Measurements from ENCODE around the gene RBM3.

Gene RBM3

GRCh38 chrX:48579259-48579658 lies 5.0 kb downstream of the RBM3 start:
- no peak for FAIRE-seq

DNA sequence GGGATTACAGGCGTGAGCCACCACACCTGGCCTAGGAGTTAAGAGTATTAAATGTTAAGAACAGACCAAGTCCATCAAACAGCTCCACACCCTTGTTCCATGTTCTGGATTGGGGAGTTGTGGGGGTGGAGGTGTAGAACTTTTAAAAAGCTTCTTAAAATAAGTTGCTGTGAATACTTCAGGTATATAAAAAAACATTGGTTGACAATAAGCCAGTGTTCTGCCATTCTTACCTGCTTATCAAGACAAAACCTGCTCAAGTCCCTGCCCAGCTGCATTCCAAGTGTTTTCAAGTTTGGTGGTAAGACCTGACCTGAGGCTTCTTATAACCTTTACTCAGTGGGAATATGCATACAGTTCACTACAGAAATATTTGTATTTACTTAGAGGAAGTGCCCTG lies 6.4 kb downstream of the RBM3 start:
- no peak for FAIRE-seq

DNA sequence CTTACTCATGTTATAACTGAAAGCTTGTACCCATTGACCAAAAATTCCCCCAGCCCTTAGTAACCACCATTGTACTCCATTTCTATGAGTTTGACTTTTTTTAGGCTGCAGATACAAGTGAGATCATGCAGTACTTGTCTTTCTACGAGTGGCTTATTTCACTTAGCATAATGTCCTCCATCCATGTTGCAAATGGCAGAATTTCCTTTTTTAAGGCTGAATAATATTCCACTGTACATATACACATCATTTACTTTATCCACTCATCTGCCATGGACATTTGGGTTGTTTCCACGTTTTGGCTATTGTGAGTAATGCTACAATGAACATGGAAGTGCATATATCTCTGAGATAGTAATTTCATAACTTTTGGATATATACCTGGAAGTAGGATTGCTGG lies 10.4 kb downstream of the RBM3 start:
- FAIRE-seq, result no peak

DNA sequence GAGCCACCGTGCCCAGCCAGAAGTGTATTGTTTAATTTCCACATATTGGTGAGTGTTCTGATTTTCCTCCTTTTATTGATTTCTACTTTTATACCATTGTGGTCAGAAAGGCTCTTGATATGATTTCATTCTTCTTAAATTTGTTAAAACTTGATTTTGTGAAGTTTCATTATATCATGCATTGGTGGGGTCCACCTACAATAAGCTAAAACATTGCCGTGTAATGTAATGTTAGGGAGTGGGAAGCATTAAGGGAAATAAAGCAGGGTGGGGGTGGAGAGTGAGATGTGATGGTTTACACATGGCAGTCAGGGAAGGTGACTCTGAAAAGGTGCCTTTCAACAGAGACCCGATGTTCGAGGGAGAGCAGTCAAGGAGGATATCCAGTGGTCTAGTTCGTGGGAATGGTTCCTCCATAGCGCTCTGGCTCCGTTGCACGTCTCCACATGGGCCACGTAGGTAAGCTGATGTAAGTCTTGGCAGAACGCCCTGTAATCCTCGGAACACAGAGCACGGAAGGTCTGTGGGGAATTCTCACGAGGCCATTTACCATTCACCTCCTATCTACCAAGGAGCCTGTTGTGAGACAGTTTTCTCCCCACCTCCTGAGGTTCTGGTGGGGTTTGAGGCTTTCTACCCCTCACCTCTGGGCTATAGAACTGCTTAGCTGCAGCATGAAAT lies 15.3 kb downstream of the RBM3 start:
- FAIRE-seq, result no peak

DNA sequence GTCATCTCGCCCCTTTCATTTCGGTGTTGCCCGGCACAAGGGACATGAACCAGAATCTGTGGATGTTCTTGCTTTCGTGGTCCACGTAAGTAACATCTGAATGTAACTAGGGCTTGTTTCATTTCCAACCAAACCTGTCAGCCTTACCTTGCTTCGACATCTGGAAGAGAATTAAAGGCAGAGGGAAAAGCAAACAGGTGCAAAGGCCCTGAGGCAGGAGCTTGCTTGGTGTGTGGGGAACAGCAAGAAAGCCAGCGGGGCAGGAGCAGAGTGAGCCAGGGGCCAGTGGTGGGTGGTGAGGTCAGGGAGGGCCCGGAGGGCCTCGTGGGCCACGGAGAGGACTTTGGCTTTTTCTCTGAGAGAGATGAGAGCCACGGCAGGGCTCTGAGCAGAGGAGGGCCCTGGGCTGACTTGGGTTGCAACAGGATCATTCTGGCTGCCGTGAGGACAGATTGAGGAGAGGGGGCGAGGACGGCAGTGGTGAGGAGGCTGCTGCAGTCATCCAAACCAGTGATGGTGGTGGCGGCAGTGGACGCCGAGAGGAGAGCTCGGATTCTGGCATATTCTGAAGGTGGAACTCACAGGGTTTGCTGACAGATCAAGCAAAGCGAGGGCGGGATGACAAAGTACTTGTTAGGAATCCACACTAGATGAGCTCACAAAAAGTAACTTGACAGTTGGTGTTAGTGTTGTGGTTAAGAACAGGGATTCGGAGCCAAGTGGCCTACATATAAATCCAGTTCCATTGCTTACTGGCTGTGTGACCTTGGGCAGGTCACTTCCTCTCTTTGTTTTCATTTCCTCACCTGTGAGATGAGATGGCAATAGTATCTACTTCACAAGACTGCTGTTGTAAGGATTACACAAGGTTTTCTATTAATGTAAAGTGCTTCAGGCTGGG lies 16.2 kb downstream of the RBM3 start:
- no peak for FAIRE-seq

DNA sequence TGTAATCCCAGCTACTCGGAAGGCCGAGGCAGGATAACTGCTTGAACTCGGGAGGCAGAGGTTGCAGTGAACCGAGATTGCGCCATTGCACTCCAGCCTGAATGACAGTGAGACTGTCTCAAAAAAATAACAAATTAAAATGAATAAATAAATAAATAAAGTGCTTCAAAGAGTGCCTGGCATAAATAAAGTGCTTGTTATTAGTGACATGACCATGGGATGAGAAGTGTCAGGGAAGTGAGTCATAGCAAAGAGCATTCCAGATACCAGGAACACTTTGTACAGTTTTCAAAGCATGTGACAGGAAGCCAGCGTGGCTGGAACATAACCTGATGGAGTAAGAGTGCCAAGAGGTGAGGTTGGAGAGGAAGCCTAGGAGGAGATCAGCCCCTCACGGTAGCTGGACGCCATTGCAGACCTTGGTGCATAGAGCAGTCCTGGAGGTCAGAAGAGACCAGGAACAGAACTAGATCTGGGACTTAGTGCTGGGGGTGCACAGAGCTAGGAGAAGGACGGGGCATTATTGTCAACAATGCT lies 17.0 kb downstream of the RBM3 start:
- no peak for FAIRE-seq

- FAIRE-seq, result no peak
Measured at GRCh38 chrX:48592971-48593370, 18.7 kb downstream of the RBM3 start.

DNA sequence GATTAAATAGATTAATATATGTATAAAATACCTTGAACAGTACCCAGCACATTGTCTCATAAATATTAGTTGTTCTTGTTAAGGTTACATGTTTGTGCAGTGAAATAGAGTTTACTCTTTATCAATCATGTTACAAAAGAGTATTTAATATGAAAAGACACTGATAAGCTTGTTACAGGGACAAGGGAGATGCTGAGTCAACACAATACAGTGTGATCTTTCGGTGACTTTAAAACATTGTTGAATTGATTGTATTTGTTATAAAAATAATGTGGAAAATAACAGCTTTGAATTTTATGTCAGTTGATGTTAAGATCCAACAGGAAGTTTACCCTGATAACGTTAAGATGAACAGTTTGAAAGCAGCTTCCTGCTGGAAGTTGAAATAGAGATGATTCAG lies 21.6 kb downstream of the RBM3 start:
- FAIRE-seq, result no peak

DNA sequence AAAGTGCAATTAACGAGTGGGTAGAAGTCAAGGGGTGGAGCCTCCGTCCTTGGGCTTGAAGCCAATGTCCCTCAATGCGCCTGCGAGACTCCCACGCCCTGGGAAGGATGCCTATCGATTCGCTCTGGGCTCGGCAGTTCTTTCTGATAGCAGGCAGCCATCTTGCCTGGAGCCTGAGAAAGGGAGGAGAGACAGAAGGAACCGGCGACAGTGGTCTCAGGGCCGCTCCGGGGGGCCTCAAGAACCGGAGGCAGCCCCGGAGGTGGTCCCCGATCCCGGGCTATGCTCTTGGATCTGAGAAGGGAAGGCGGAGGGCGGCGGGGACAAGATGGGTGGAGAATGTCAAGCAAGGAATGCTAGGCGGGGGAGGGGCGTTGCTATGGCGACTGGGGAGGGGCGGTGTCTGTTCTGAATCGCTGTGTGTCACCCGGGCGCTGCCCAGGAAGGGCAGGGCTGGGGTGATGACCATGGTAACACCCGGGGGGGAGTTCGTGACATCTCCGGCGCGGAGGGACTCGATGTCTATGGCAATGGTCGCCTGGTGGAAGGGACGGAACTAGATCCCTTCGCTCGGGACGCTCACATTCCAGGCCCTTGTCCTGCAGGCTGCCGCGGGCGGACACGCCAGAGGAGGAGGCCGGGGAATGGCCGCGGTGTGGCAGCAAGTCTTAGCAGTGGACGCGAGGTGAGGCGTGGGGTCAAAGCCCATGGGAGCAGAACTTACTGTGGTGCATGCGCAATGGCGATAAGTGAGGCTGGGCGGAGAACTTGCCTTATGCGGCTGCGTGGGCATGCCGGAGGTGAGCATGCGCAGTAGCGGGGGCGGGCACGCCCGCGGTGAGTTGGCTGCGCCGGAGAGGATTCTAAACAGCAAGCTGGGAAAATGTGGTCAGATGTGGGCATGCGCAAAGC lies 23.3 kb downstream of the RBM3 start, which contains the start of gene WDR13:
TSS of gene WDR13 (plus strand) at position 140 of the 912 bp plus-strand sequence. CDS start at position 645, 505 bp downstream.
- FAIRE-seq, result peak; percentile 97

DNA sequence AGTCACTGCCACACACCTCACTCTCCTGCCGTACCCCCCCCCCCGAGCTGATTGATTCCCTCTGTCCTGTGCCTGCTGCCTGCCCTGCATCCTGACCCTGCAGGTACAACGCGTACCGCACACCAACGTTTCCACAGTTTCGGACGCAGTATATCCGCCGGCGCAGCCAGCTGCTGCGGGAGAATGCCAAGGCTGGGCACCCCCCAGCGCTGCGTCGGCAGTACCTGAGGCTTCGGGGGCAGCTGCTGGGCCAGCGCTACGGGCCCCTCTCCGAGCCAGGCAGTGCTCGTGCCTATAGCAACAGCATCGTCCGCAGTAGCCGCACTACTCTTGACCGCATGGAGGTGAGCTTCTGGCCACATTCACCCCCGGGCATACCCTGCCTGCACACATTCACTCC lies 24.3 kb downstream of the RBM3 start:
- FAIRE-seq, result no peak

DNA sequence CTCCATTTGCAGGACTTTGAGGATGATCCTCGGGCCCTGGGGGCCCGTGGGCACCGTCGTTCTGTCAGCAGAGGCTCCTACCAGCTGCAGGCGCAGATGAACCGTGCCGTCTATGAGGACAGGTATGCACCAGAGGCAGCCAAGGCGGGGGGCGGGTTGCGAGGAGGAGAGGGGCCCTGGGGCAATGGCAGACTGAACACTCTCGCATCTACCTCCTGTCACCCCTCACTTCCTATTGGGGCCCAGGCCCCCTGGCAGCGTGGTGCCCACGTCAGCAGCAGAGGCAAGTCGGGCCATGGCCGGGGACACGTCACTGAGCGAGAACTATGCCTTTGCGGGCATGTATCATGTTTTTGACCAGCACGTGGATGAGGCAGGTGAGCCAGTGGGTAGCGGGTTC lies 25.1 kb downstream of the RBM3 start:
- FAIRE-seq, result no peak

- no peak for FAIRE-seq
Measured at GRCh38 chrX:48600226-48600625, 25.9 kb downstream of the RBM3 start.

DNA sequence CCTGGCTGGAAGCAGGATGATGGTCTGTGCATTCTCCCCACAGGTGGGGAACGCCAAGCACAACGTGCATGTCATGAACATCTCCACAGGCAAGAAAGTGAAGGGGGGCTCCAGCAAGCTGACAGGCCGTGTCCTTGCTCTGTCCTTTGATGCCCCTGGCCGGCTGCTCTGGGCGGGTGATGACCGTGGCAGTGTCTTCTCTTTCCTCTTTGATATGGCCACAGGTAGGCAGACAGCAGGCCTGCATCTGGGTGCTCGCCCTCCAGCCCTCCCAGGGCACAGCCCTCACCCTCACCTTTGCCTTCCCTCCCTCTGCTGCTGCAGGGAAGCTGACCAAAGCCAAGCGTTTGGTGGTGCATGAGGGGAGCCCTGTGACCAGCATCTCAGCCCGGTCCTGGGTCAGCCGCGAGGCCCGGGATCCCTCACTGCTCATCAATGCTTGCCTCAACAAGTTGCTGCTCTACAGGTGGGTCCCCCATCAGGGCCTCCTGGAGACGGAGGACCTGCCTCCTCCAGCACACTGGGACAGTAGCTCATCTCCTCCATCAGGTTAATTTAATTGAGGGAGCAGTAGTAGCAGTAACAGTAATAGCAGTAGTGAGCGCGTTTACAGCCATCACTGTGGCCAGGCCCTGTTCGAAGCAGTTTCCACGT lies 27.6 kb downstream of the RBM3 start:
- no peak for FAIRE-seq

- FAIRE-seq, result no peak
Measured at GRCh38 chrX:48604701-48605100, 30.4 kb downstream of the RBM3 start.

- FAIRE-seq, result no peak
Measured at GRCh38 chrX:48606091-48606490, 31.8 kb downstream of the RBM3 start.

GRCh38 chrX:48611703-48612102 lies 37.4 kb downstream of the RBM3 start:
- no peak for FAIRE-seq

- FAIRE-seq, result no peak
Measured at GRCh38 chrX:48613502-48614160, 39.3 kb downstream of the RBM3 start.

DNA sequence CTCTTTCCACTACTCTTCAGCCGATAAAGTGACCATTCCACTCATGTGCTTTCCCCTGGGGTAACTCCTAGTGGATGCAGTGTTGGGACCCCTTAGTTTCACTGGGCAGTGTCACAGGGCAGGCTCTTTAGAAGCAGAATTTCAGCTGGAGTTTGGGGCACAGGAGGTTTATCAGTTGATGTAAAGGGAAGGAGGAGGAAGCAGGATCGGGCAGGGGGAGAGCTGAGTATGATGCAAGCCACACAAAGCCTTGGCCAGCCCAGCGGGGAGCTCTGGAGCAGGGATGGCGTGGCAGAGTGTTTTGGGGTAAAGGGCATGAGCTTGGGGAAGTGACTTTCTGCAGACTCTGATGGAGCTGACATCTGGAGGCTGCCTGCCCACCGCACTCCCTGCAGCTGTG lies 42.3 kb downstream of the RBM3 start:
- no peak for FAIRE-seq

- no peak for FAIRE-seq
Measured at GRCh38 chrX:48617542-48618340, 43.5 kb downstream of the RBM3 start.

GRCh38 chrX:48626401-48627298 lies 52.4 kb downstream of the RBM3 start:
- no peak for FAIRE-seq
